H1 (cell line): ENCODE data around the gene TCF7L1. TPM values are rescaled to one million over a fixed set of nuclear protein-coding genes. Genes with fewer than 3 reads are reported as not detected.

Experiments used
- CTCF ChIA-PET: fragments of 300-600 bp; sonication (Branson Sonifier 250); formaldehyde crosslinking; loops from one replicate; lab custom pipeline; 2021; ENCODE audit not compliant: partially characterized antibody; lab: Charles Lee
- POLR2A ChIA-PET: fragments of 300-600 bp; sonication (Branson Sonifier 250); formaldehyde crosslinking; loops from one replicate; lab custom pipeline; 2021; ENCODE audit warnings: inconsistent platforms; ENCODE audit not compliant: partially characterized antibody; lab: Charles Lee
- DNase-seq, 2 experiments: peaks; one replicate each; pipeline versions ENCODE4 v3.0.0 to v3.0.0-alpha.2; 2010 to 2022; ENCODE audit warnings: low spot score in 2 of 2, low read depth in 1 of 2, mixed read lengths in 1 of 2
- FAIRE-seq: peaks from 2 replicates; lab custom pipeline; 2011; peaks lifted over from hg19 to GRCh38; lab: Jason Lieb, UNC
- H2AFZ ChIP-seq: 2 replicates; pipeline ENCODE4 v1.8.1; 2012; ENCODE audit warnings: low read length, inconsistent platforms
- H2AK5ac ChIP-seq: 2 replicates; pipeline ENCODE4 v1.6.1; 2013; ENCODE audit warnings: low read depth, low read length
- H2BK120ac ChIP-seq: replicated peaks from 2 replicates; pipeline ENCODE3; 2013; ENCODE audit warnings: low read depth, low read length, inconsistent platforms
- H2BK12ac ChIP-seq: 2 replicates; pipeline ENCODE4 v1.6.1; 2013; ENCODE audit warnings: low read depth, low read length
- H2BK15ac ChIP-seq: 2 replicates; pipeline ENCODE4 v1.6.1; 2013; ENCODE audit warnings: low read length
- H2BK20ac ChIP-seq: 2 replicates; pipeline ENCODE4 v1.6.1; 2013; ENCODE audit warnings: low read length
- H2BK5ac ChIP-seq: 2 replicates; pipeline ENCODE4 v1.6.1; 2013; ENCODE audit warnings: low read depth, low read length
- H3K14ac ChIP-seq: 2 replicates; pipeline ENCODE4 v1.6.1; 2013; ENCODE audit warnings: inconsistent platforms; ENCODE audit not compliant: insufficient read length
- H3K18ac ChIP-seq: 2 replicates; pipeline ENCODE4 v1.6.1; 2013; ENCODE audit warnings: low read length; ENCODE audit errors: extremely low read depth
- H3K23ac ChIP-seq: 2 replicates; pipeline ENCODE4 v1.6.1; 2013; ENCODE audit warnings: inconsistent platforms; ENCODE audit not compliant: insufficient read length
- H3K23me2 ChIP-seq: 2 replicates; pipeline ENCODE4 v1.6.1; 2013; ENCODE audit warnings: low read depth, low read length
- H3K27ac ChIP-seq: 2 replicates; pipeline ENCODE4 v1.6.1; 2011; ENCODE audit warnings: low read depth, low read length, inconsistent platforms
- H3K27me3 ChIP-seq, 4 experiments: replicated peaks in 1 of 4; 1 replicate in 1 of 4; 2 replicates in 3 of 4; pipeline versions ENCODE4 v1.6.1 to v1.8.1; 2011 to 2013; ENCODE audit warnings: low read length in 3 of 4, mild to moderate bottlenecking in 3 of 4, inconsistent platforms in 2 of 4, mixed read lengths in 2 of 4, moderate library complexity in 1 of 4; ENCODE audit not compliant: control insufficient read depth in 3 of 4, insufficient read depth in 3 of 4; ENCODE audit errors: extremely low read depth in 1 of 4
- H3K36me3 ChIP-seq, 4 experiments: 2 replicates each; pipeline versions ENCODE4 v1.6.1 to v1.8.1; 2011 to 2013; ENCODE audit warnings: mild to moderate bottlenecking in 4 of 4, low read length in 3 of 4, moderate library complexity in 2 of 4, control low read depth in 1 of 4, inconsistent platforms in 1 of 4; ENCODE audit not compliant: insufficient read depth in 4 of 4, control insufficient read depth in 2 of 4
- H3K4ac ChIP-seq: replicated peaks from 2 replicates; pipeline ENCODE3; 2013; ENCODE audit warnings: low read length, low read depth, mixed read lengths, inconsistent platforms; ENCODE audit not compliant: insufficient read length
- H3K4me1 ChIP-seq, 4 experiments: replicated peaks in 1 of 4; 1 replicate in 1 of 4; 2 replicates in 3 of 4; pipeline versions ENCODE4 v1.6.1 to v1.8.1; 2011 to 2013; ENCODE audit warnings: low read length in 3 of 4, inconsistent platforms in 2 of 4, mixed read lengths in 1 of 4; ENCODE audit not compliant: insufficient read depth in 4 of 4, control insufficient read depth in 3 of 4
- H3K4me2 ChIP-seq, 2 experiments: 2 replicates each; pipeline versions ENCODE4 v1.6.1 to v1.8.1; 2011 to 2013; ENCODE audit warnings: low read depth in 2 of 2, low read length in 2 of 2, control low read depth in 1 of 2, inconsistent platforms in 1 of 2, mild to moderate bottlenecking in 1 of 2; ENCODE audit not compliant: insufficient read depth in 1 of 2
- H3K4me3 ChIP-seq, 4 experiments: fragments of 200-600, 300-600 bp in 1 of 4; sonication (generic), shearing (Covaris generic), sonication (Bioruptor Twin) in 1 of 4; 2 replicates each; pipeline versions ENCODE4 v1.5.1 to v1.8.1; 2011 to 2016; ENCODE audit warnings: low read length in 4 of 4, low read depth in 3 of 4, control low read depth in 2 of 4, inconsistent platforms in 2 of 4, mild to moderate bottlenecking in 2 of 4, mixed read lengths in 1 of 4, moderate library complexity in 1 of 4; ENCODE audit not compliant: insufficient read depth in 2 of 4; ENCODE audit errors: extremely low read depth in 1 of 4
- H3K56ac ChIP-seq: replicated peaks from 2 replicates; pipeline ENCODE3; 2013; ENCODE audit warnings: low read depth, mild to moderate bottlenecking, mixed read lengths, low read length, inconsistent platforms; ENCODE audit not compliant: insufficient read length
- H3K79me1 ChIP-seq: 2 replicates; pipeline ENCODE4 v1.6.1; 2013; ENCODE audit warnings: low read depth, low read length, control low read depth
- H3K79me2 ChIP-seq, 2 experiments: 2 replicates each; pipeline versions ENCODE4 v1.6.1 to v1.8.1; 2012 to 2013; ENCODE audit warnings: low read length in 2 of 2, mild to moderate bottlenecking in 2 of 2, inconsistent platforms in 1 of 2; ENCODE audit not compliant: insufficient read depth in 2 of 2, control insufficient read depth in 1 of 2
- H3K9ac ChIP-seq, 4 experiments: replicated peaks in 1 of 4; 1 replicate in 1 of 4; 2 replicates in 3 of 4; pipeline versions ENCODE4 v1.6.1 to v1.8.1; 2011 to 2013; ENCODE audit warnings: low read depth in 3 of 4, low read length in 3 of 4, control low read depth in 2 of 4, mild to moderate bottlenecking in 2 of 4, moderate library complexity in 2 of 4, inconsistent platforms in 1 of 4; ENCODE audit errors: extremely low read depth in 1 of 4
- H3K9me3 ChIP-seq, 2 experiments: 2 replicates each; pipeline versions ENCODE4 v1.6.1 to v1.8.1; 2012 to 2013; ENCODE audit warnings: mild to moderate bottlenecking in 2 of 2, moderate library complexity in 2 of 2, control low read depth in 1 of 2, inconsistent platforms in 1 of 2, low read depth in 1 of 2, low read length in 1 of 2, mixed read lengths in 1 of 2; ENCODE audit not compliant: insufficient read depth in 2 of 2
- H4K20me1 ChIP-seq, 2 experiments: replicated peaks in 1 of 2; 2 replicates each; pipeline versions ENCODE3 to v1.8.1; 2011 to 2013; ENCODE audit warnings: inconsistent platforms in 2 of 2, low read length in 2 of 2, mild to moderate bottlenecking in 1 of 2; ENCODE audit not compliant: insufficient read depth in 2 of 2, control insufficient read depth in 1 of 2
- H4K5ac ChIP-seq: 2 replicates; pipeline ENCODE4 v1.6.1; 2013; ENCODE audit warnings: low read length, low read depth, mixed read lengths, inconsistent platforms; ENCODE audit not compliant: insufficient read length
- H4K8ac ChIP-seq: 2 replicates; pipeline ENCODE4 v1.8.0; 2013; ENCODE audit warnings: mild to moderate bottlenecking, moderate library complexity, low read length, inconsistent platforms; ENCODE audit not compliant: insufficient read depth; ENCODE audit errors: extremely low read depth
- H4K91ac ChIP-seq: replicated peaks from 2 replicates; pipeline ENCODE3; 2013; ENCODE audit warnings: low read length, mixed read lengths, inconsistent platforms; ENCODE audit not compliant: insufficient read length
- ATF2 ChIP-seq: IDR thresholded peaks from 2 replicates; pipeline ENCODE4 v1.6.1; 2012; ENCODE audit warnings: low read length, inconsistent platforms
- CBX5 ChIP-seq: fragments of 300-800, 300-1000 bp; sonication (generic); IDR thresholded peaks from 2 replicates; pipeline ENCODE4 v1.7.1; 2016; ENCODE audit warnings: antibody characterized with exemption, low read length, low read depth
- CHD1 ChIP-seq: IDR thresholded peaks from 2 replicates; pipeline ENCODE4 v1.6.1; 2012; ENCODE audit warnings: low read depth, low read length, improper control_type of control experiment
- CREB1 ChIP-seq: IDR thresholded peaks from 2 replicates; pipeline ENCODE4 v1.6.1; 2012; ENCODE audit warnings: inconsistent platforms
- E2F6 ChIP-seq: IDR thresholded peaks from 2 replicates; pipeline ENCODE4 v1.6.1; 2012; ENCODE audit warnings: inconsistent platforms
- MAX ChIP-seq: IDR thresholded peaks from 2 replicates; pipeline ENCODE4 v1.6.1; 2012; ENCODE audit warnings: inconsistent platforms
- NRF1 ChIP-seq: IDR thresholded peaks from 2 replicates; pipeline ENCODE4 v1.6.1; 2011; ENCODE audit warnings: mild to moderate bottlenecking, low read depth, low read length, improper control_type of control experiment
- RNF2 ChIP-seq: fragments of 200-900, 300-1000 bp; sonication (generic); IDR thresholded peaks from 2 replicates; pipeline ENCODE4 v1.7.1; 2016; ENCODE audit warnings: borderline replicate concordance, low read depth, mild to moderate bottlenecking, antibody characterized with exemption, low read length; ENCODE audit not compliant: poor library complexity, severe bottlenecking; ENCODE audit errors: missing control alignments
- SIX5 ChIP-seq: IDR thresholded peaks from 2 replicates; pipeline ENCODE4 v1.6.1; 2011; ENCODE audit warnings: mild to moderate bottlenecking, low read depth, low read length
- SUZ12 ChIP-seq: fragments of 200-600 bp; sonication (generic); IDR thresholded peaks from 2 replicates; pipeline ENCODE4 v1.6.1; 2012; ENCODE audit warnings: mild to moderate bottlenecking, inconsistent platforms, low read length, moderate library complexity, mixed read lengths
- ZNF274 ChIP-seq: IDR thresholded peaks from 2 replicates; pipeline ENCODE4 v1.7.0; 2012; ENCODE audit warnings: low read length, borderline replicate concordance; ENCODE audit errors: extremely low read depth
- WGBS, 2 experiments: shearing (Covaris generic) in 1 of 2; methylation state at CpG; one replicate each; pipeline versions ENCODE4 v1.1.6 to v1.1.7; 2013 to 2015; ENCODE audit warnings: low lambda C conversion rate in 2 of 2, mixed read lengths in 2 of 2, inconsistent platforms in 1 of 2, low coverage in 1 of 2, missing lambda C conversion rate in 1 of 2; ENCODE audit not compliant: insufficient replicate concordance in 2 of 2, insufficient coverage in 1 of 2, insufficient read length in 1 of 2; ENCODE audit errors: extremely low coverage in 1 of 2, missing lambda C conversion rate in 1 of 2; 5-methylcytosine and 5-hydroxymethylcytosine counted together
- polyA plus RNA-seq, 7 experiments: library from polyadenylated mRNA; depleted of rRNA in 3 of 7; stranded (reverse) in 5 of 7; unstranded in 2 of 7; fragments of >200 nt in 5 of 7; fragments of 200-250 nt in 2 of 7; gene quantifications; 1 replicate in 5 of 7; 2 replicates in 1 of 7; 4 replicates in 1 of 7; pipeline versions ENCODE4 v1.2.1 to v1.2.3, GENCODE V29; 2011 to 2013; ENCODE audit warnings: missing spikeins in 2 of 7, mixed read lengths in 2 of 7
- total RNA-seq: library from RNA; stranded (reverse); fragmentation: NEBNext Ultra II Directional; extraction: Animal tissue kit (Norgen Biotek cat#: 25700); gene quantifications from 2 replicates; pipeline ENCODE4 v1.2.1, GENCODE V29; 2021

Gene TCF7L1
- total and polyA plus RNA-seq, 2 of the 8 experiments (the other 6 are each of a cell fraction or from before 2014, with no cell fraction given) = 27.5 to 108 TPM

- Histone ChIP-seq H3K4ac (no peak overlapping the region), H3K79me1 (peaks cover 16% of the 10 kb centered on the region; the same call in 1 of the 2 replicates), H4K20me1 (peaks cover 2 to 9% of the 10 kb centered on the region in 2 experiments), H2BK20ac (no peak overlapping the region), H3K4me3 (no peak overlapping the region), H4K8ac (no peak overlapping the region), H2BK15ac (no peak overlapping the region), H3K23me2 (no peaks in the 10 kb centered on the region), H3K14ac (no peak overlapping the region), H3K27ac (no peak overlapping the region), H3K36me3 (no peaks in the 10 kb centered on the region), H3K27me3 (no peaks in the 10 kb centered on the region), H3K9ac (no peak overlapping the region), H2AK5ac (no peak overlapping the region), H2BK5ac (no peak overlapping the region), H3K56ac (no peak overlapping the region), H4K91ac (no peak overlapping the region), H2BK12ac (no peak overlapping the region), H4K5ac (no peak overlapping the region), H3K9me3 (no peaks in the 10 kb centered on the region), H3K4me2 (no peak overlapping the region), H3K23ac (no peak overlapping the region), H3K4me1 (peaks cover 28 to 55% (median 42%) of the 10 kb centered on the region in 4 experiments), H2AFZ (no peak overlapping the region), H3K18ac (no peak overlapping the region), H2BK120ac (no peak overlapping the region), H3K79me2 (peaks cover 14 to 90% of the 10 kb centered on the region in 2 experiments)
- FAIRE-seq (no peak), DNase-seq (no peak)
- ChIA-PET POLR2A (interaction anchor here (1.0 to 4.6 kb wide), 4 partner anchors 9 to 111 kb away, joined by 3 to 42 read pairs (median 12); partner anchors contain the start of gene TCF7L1), CTCF (interaction anchor here (0.9 to 21.9 kb wide), 17 partner anchors 7 to 101 kb away, joined by 3 to 283 read pairs (median 7); no protein-coding TSS in a partner anchor)
- WGBS, 2 experiments = 93% methylated on average over 7 of the region's 7 CpGs; no CpG with 5 or more reads in 1 of the 2 experiments
- TF ChIP-seq NRF1 (no peak), SIX5 (no peak), CHD1 (no peak), E2F6 (no peak), ATF2 (no peak), RNF2 (no peak), MAX (no peak), CREB1 (no peak), SUZ12 (no peak), CBX5 (no peak), ZNF274 (no peak)
Observed at GRCh38 chr2:85244828-85245227, 111.6 kb downstream of the TCF7L1 start.
